AML-193 (cell line): ENCODE data around the gene TAS2R60.
"Not testable (repeated sequence)": the region's sequence is repeated elsewhere in the genome, so short reads cannot be mapped to it uniquely, and the experiment has no call there.

Experiments
- DNase-seq, 2 experiments: peaks; one replicate each; lab custom pipeline; 2025; lab: John Stamatoyannopoulos, UW

Gene TAS2R60

GRCh38 chr7:143444063-143444782 is 970 bp downstream of the TAS2R60 start:
- no peak for DNase-seq

GRCh38 chr7:143444785-143445184 is 1.5 kb downstream of the TAS2R60 start:
- no peak for DNase-seq

- no peak for DNase-seq
Measured at GRCh38 chr7:143447466-143447865, 4.2 kb downstream of the TAS2R60 start.

- DNase-seq, result no peak
Measured at GRCh38 chr7:143448429-143448828, 5.2 kb downstream of the TAS2R60 start.

GRCh38 chr7:143449793-143450192 is 6.5 kb downstream of the TAS2R60 start:
- DNase-seq, result no peak

GRCh38 chr7:143451122-143451521 is 7.9 kb downstream of the TAS2R60 start:
- DNase-seq, result no peak

- DNase-seq, result no peak
Measured at GRCh38 chr7:143451746-143452145, 8.5 kb downstream of the TAS2R60 start.

- no peak for DNase-seq
Measured at GRCh38 chr7:143452495-143452894, 9.2 kb downstream of the TAS2R60 start.

- DNase-seq, result no peak
Measured at GRCh38 chr7:143454091-143454680, 10.9 kb downstream of the TAS2R60 start.

GRCh38 chr7:143455491-143455890 is 12.2 kb downstream of the TAS2R60 start:
- DNase-seq, result no peak

- no peak for DNase-seq
Measured at GRCh38 chr7:143455942-143456341, 12.7 kb downstream of the TAS2R60 start.

- DNase-seq, result no peak
Measured at GRCh38 chr7:143456992-143457793, 13.9 kb downstream of the TAS2R60 start.

- DNase-seq, result no peak
Measured at GRCh38 chr7:143458263-143458662, 15.0 kb downstream of the TAS2R60 start.

GRCh38 chr7:143458681-143459080 is 15.4 kb downstream of the TAS2R60 start:
- DNase-seq, result no peak

- no peak for DNase-seq
Measured at GRCh38 chr7:143459359-143459758, 16.1 kb downstream of the TAS2R60 start.

GRCh38 chr7:143460271-143460979 is 17.2 kb downstream of the TAS2R60 start:
- no peak for DNase-seq

- no peak for DNase-seq
Measured at GRCh38 chr7:143462045-143462444, 18.8 kb downstream of the TAS2R60 start.

- DNase-seq, result no peak
Measured at GRCh38 chr7:143463556-143463955, 20.3 kb downstream of the TAS2R60 start.

- no peak for DNase-seq
Measured at GRCh38 chr7:143463957-143464356, 20.7 kb downstream of the TAS2R60 start.

- no peak for DNase-seq
Measured at GRCh38 chr7:143467724-143468123, 24.5 kb downstream of the TAS2R60 start.

GRCh38 chr7:143472071-143472689 is 28.9 kb downstream of the TAS2R60 start:
- not testable (repeated sequence) for DNase-seq
